GM19025 (cell line): Measurements from ENCODE around the gene NEU3.
"Not testable (repeated sequence)": the region's sequence is repeated elsewhere in the genome, so short reads cannot be mapped to it uniquely, and the experiment has no call there.

ENCODE experiments used
- ATAC-seq: cut with Tn5 transposase; IDR thresholded peaks from one replicate; pipeline ENCODE4 v1.9.1; 2021; ENCODE audit warnings: mild to moderate bottlenecking, low read depth, moderate library complexity; ENCODE audit not compliant: unreplicated experiment

NEU3 gene

DNA sequence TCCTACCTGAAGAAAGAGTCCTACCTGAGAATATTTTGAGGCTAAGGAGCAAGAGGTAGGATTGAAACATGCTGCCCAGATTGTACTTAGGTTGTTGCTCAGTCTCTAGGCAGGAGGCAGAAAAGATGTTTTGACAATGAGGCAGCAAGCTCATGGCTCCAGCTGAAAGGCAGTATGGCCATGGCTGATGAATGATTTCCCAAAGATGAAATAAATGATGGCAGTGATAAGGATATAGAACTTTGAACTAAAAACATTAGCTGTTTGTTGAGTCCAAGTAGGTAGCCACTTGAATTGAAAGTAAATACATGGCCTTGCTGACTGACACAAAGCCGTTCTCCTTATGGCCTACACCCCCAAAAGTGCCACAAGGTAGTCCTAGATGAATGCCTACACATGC is 6.8 kb upstream of the NEU3 start:
- no peak for ATAC-seq

- ATAC-seq, result no peak
These were observed 4.7 kb upstream of the NEU3 start for GRCh38 chr11:74984070-74984469.

DNA sequence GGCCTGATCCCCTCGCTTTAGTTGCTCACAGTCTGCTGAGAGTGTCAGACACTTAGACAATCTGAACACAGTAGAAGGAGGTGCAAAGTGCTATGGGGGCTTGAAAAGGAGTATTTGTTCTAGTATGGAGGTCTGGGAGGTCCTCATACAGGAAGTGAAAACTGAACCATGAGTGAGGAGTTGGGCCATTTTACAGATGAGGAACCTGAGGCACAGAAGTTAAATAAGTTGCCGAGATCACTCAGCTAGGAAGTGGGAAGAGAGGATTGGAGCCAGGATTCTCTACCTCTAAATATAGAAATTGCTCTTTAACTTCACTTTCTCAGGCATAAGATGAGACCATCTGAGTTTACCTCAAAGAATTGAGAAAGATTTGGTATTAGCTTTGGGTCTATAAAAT is 4.0 kb upstream of the NEU3 start:
- no peak for ATAC-seq

DNA sequence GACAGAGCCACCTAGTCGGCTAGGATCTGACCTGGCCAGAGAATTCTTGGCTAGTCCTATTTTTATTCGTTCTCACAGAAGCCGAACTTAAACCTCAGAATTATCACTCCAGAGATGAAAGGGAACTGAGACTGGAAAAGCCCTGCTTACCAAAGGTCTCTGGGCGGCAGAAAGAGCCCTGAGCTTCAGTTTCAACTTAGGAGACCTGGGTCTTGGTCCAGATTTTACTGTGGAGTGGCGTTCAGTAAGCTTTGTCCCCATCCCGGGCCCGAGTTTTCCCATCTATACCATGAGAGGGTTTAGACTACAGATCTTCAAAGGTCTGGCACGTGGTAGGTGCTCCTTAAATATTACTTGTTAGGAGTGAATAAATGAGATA is 516 bp downstream of the NEU3 start:
- no peak for ATAC-seq

- not testable (repeated sequence) for ATAC-seq
These were observed 1.4 kb downstream of the NEU3 start for GRCh38 chr11:74990150-74990549.

DNA sequence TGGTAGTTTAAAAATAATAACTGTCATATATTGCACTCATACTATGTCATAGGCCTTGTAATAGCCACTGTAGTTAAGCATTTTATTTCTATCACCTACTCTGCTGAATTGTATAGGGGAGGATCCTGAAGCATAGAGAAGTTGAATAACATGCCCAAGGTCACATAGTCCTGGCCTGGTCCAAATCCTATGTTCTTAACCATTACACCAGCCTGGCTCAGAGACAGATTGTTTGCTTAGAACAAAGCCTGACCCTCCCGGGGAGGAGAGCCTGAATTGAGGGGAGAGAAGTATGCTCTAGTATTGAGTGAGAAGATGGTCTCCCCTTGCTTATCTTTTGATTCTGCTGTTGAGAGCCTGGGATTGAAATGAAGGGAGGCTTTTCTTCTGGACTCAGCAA is 2.2 kb downstream of the NEU3 start:
- no peak for ATAC-seq

DNA sequence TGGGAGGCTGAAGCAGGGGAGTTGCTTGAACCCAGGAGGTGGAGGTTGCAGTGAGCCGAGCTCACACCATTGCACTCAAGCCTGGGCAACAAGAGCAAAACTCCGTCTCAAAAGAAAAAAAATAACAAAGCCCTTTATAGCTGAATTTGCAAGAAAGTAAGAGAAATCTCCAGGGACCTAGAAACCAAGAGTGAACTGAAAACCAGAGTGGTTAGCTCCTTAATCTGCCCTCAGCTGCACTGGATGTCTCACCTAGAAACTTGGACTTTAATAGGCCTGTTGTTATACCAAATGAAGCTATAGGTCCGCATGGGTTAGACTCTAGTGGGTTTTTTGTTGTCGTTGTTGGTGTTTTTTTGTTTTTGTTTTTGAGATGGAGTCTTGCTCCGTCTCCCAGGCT is 4.1 kb downstream of the NEU3 start:
- ATAC-seq, result no peak

DNA sequence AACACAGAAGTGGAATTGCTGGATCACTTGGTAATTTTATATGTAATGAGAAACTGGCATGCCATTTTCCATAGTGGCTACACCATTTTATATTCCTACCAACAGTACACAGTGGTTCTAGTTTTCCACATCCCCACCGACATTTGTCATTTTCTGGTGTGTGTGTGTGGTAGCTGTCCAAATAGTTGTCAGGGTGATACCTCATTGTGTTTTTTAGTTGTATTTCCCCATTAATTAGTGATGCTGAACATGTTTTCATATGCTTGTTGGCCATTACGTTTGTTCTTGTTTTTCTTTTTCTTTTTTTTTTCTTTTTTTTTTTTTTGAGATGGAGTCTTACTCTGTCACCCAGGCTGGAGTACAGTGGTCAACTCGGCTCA is 12.2 kb downstream of the NEU3 start:
- ATAC-seq, result no peak

DNA sequence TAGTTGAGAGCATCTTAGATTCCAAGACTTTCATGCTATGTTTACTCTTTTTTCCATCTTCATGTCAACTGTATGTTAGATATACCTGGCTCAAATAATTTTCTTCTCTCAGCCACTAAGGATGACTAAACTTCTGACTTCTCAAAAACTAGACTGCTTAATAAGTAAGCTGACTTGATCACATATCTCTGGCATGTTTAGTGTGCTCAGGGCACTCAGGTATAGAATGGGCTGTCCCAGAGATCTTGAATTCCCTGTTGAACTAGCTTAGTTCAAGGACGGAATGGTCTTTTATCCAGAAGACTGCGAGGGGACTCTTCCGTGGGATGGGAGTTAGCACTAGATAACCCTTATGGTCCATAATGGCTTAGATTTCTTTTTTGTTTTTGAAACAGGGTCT is 13.0 kb downstream of the NEU3 start:
- ATAC-seq, result no peak

GRCh38 chr11:75002516-75002915 is 13.8 kb downstream of the NEU3 start:
- ATAC-seq, result no peak

GRCh38 chr11:75004215-75004614 is 15.5 kb downstream of the NEU3 start:
- ATAC-seq, result no peak

GRCh38 chr11:75011357-75011756 is 22.6 kb downstream of the NEU3 start:
- no peak for ATAC-seq

DNA sequence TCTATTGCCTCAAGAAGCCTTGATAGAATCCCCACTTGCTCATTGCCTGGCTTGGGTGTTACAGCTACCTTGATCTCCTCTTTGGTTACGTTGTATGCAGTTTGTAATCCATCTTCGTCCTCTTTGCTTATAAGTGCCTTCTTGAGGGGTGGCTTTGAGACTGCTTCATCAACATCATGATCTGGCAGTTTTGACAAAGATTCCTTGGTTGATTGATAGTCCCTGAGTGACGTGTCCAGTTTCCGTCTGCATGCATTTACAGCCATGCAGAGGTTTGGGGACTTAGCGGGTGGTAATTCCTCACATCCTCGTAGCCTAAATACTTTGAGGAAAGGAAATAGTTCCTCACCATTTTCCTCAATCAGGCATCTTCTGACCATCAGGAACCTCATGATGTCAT is 23.1 kb downstream of the NEU3 start:
- no peak for ATAC-seq

DNA sequence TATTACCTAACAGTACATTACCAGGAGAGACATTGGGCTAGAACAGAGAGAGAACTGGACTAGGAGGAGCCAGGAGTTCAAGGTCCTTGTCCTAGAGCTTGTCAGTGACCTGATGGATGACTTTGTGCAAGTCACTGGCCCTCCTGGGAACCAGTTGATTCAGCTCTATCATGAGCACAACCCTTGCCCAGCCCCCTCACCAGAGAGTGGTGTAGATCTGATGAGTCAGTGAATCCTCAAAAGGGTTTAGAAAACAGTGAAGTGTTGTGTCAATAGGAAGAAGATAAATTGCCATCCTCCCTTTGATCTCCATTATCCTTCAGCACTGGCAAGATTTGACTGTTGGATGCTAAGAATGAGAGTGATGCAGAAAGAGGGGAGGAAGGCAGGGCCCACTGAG is 24.3 kb downstream of the NEU3 start:
- no peak for ATAC-seq

DNA sequence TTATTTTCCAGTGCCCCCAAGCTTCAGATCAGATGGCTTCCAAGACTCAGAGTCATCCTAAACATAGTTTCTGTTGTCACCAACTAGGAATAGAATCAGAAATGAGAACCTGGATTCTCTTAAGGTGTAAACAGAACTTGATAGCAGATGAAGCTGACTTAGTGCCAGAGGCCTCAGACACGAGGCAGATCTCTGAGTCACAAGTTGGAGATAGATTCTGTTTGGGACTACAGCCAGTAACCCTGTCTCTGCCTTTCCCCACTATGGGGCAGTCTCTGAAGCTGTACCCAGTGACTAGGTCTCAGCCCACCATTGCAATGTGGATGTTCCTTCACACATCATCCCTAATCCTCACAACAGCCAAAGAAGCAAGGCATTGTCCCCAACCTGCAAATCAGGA is 25.4 kb downstream of the NEU3 start:
- no peak for ATAC-seq

- not testable (repeated sequence) for ATAC-seq
These were observed 30.5 kb downstream of the NEU3 start for GRCh38 chr11:75019200-75019599.

- ATAC-seq, result not testable (repeated sequence)
These were observed 31.6 kb downstream of the NEU3 start for GRCh38 chr11:75020328-75020727.

DNA sequence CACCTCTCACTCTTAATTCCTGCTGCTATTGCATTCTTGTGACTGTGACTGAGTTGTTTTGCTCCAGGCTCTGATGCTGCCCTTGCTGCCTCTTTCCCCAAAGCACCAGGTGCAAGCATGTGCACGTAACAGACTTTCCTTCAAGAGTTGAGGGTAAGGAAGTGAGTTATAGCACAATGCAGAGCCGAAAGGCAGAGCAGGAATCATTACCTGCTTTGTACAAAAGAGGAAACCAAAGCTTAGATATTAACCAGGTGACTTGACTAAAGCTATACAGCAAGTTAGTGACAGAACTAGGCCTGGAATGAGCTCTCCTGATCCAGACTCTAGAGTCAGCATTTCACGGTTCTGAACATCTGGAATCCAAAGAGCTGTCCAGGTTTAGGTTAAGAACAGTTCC is 33.6 kb downstream of the NEU3 start:
- peak; percentile 62 for ATAC-seq

GRCh38 chr11:75022759-75023396 is 34.1 kb downstream of the NEU3 start:
- ATAC-seq, result peak; percentile 63

DNA sequence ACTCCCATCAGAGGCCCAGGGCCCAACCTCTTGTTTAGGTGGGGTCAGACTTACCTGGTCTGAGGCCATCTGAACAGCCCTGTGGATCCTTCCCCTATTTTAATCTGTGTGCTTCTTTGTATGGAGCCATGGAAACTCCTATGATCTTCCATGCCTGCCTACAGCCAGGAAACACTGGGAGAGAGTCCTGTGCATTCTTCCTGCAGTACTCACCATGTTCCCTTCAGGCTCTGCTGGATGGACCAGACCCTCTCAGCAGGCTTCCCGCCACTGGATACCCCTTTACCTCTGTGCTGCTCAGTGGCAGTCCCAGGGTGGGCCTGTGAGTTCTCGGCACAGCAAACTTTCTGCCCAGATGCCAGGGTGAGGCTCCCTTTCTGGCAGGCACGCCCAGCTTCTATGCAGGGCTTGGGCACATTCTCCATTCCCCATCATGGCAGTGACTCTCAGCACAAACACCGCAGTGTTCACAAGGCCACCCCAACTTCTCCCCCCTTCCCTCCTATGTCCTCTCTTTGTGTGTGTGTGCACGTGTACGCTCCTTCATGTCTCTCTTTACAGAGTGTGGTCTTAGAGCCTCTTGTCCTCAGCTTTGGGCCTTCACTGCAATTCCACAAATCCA is 34.8 kb downstream of the NEU3 start:
- no peak for ATAC-seq

- no peak for ATAC-seq
These were observed 35.3 kb downstream of the NEU3 start for GRCh38 chr11:75024068-75024449.

DNA sequence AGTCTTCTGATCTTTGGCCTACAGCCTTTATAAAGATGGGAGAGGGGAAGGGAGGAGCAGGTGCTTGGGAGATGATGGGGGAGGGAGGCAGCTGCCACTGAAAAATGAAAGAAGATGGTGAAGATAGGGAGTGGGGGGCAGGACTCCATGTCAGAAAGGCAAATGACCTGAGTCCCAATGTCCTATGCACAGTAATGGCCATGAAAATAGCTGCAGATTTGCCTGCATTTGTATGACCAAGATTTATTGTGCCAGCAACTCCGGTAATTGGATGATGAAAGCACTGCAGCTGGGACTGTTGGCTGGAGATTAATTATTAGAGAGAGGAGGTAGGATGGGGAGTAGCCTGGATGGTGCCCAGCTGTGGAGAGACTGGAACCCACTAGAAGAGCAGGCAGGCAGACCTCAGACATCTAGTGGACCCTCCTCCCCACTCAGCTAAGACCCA is 36.1 kb downstream of the NEU3 start:
- ATAC-seq, result no peak

DNA sequence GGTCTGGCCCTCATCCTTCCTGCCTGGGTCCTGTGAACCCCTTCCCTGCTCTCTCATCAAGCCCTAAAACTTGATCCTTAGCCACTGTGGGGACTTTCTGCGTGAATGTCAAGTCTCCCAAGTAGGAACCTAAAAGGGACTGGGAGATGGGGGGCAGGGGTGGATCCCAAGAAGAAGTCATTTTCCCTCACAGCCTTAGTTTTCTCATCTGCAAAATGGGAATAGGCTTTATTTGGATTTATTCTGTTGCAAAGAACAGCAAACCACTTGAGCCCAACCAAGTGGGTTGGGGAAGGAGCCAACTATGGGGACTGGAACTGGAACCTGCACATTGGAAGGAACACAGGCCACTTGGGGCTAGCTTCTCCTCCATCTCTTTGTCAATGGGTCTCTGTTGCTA is 36.8 kb downstream of the NEU3 start:
- no peak for ATAC-seq
